Lung (tissue), 12 donors: Measurements from ENCODE around the gene LORICRIN. TPM values are rescaled to one million over a fixed set of nuclear protein-coding genes. Genes with fewer than 3 reads are reported as not detected.

Source experiments
- ATAC-seq: fragments of 200-7000 bp; cut with Tn5 transposase; one replicate; pipeline ENCODE4 v1.9.1; 2020; ENCODE audit warnings: moderate number of reproducible peaks; ENCODE audit not compliant: insufficient read depth, low FRiP score
- DNase-seq, 3 donors: peaks; one replicate each; pipeline ENCODE4 v3.0.0-alpha.2; 2013 to 2017
- H3K27ac ChIP-seq, 2 donors: one replicate each; pipeline ENCODE4 v1.5.1; 2013; ENCODE audit warnings: mild to moderate bottlenecking in 2 of 2, moderate library complexity in 2 of 2, control low read depth in 1 of 2, inconsistent platforms in 1 of 2, low read depth in 1 of 2, low read length in 1 of 2
- H3K27me3 ChIP-seq, 3 donors: one replicate each; pipeline ENCODE4 v1.5.1; 2013; ENCODE audit warnings: low read length in 2 of 3; ENCODE audit not compliant: control insufficient read depth in 3 of 3, insufficient read depth in 3 of 3
- H3K36me3 ChIP-seq, 4 donors: one replicate each; pipeline ENCODE4 v1.5.1; 2013; ENCODE audit warnings: low read length in 4 of 4, mild to moderate bottlenecking in 1 of 4, moderate library complexity in 1 of 4; ENCODE audit not compliant: control insufficient read depth in 4 of 4, insufficient read depth in 4 of 4
- H3K4me1 ChIP-seq, 5 donors: one replicate each; pipeline ENCODE4 v1.5.1; 2013; ENCODE audit warnings: low read length in 5 of 5, mild to moderate bottlenecking in 2 of 5, moderate library complexity in 1 of 5; ENCODE audit not compliant: control insufficient read depth in 5 of 5, insufficient read depth in 5 of 5
- H3K4me3 ChIP-seq: one replicate; pipeline ENCODE4 v1.5.1; 2013; ENCODE audit warnings: mild to moderate bottlenecking, control low read depth, moderate library complexity
- H3K9ac ChIP-seq, 2 donors: one replicate each; pipeline ENCODE4 v1.5.1; 2013; ENCODE audit warnings: low read length in 2 of 2, control low read depth in 1 of 2; ENCODE audit not compliant: insufficient read depth in 1 of 2
- H3K9me3 ChIP-seq, 4 donors: one replicate each; pipeline ENCODE4 v1.5.1; 2013; ENCODE audit warnings: low read length in 3 of 4, mild to moderate bottlenecking in 1 of 4, moderate library complexity in 1 of 4; ENCODE audit not compliant: control insufficient read depth in 4 of 4, insufficient read depth in 3 of 4
- CTCF ChIP-seq: IDR thresholded peaks from 2 replicates; pipeline ENCODE4 v1.5.1; 2012; ENCODE audit warnings: mild to moderate bottlenecking; ENCODE audit errors: control extremely low read depth, extremely low read depth
- WGBS, 2 donors: extraction: QIAGEN DNeasy Blood & Tissue Kit; methylation state at CpG; one replicate each; pipeline ENCODE4 v1.1.7; 2013; 5-methylcytosine and 5-hydroxymethylcytosine counted together
- polyA plus RNA-seq, 2 donors: library from polyadenylated mRNA; stranded (reverse); fragments of 200-250 nt; gene quantifications; one replicate each; pipeline ENCODE4 v1.2.1, GENCODE V29; 2013
- total RNA-seq, 2 donors: library from RNA; depleted of rRNA in 1 of 2; stranded (reverse); fragments of >200 nt in 1 of 2; gene quantifications; one replicate each; pipeline ENCODE4 v1.2.1, GENCODE V29; 2014 to 2021
- donor health status: control.
- donor health status: control.
- donor health status: Bipolar disorder and iron deficiency.
- donor health status: healthy.
- donor health status: DM: yes; HTN: yes; CAD: no.

LORICRIN gene
- total and polyA plus RNA-seq, 4 donors: not detected

GRCh38 chr1:153251087-153251486 lies 8.4 kb upstream of the LORICRIN start:
- peaks cover 0 to 3% (median 0%) of the 10 kb centered on the region in 4 donors for H3K9me3 ChIP-seq
- no peak for TF ChIP-seq CTCF
- ATAC-seq: no peak
- no peak overlapping the region for H3K4me3 ChIP-seq
- H3K27me3 ChIP-seq: peaks cover 0 to 13% (median 5%) of the 10 kb centered on the region in 3 donors
- 75 to 82% methylated on average over 2 of the region's 2 CpGs for WGBS, 2 donors
- no peak overlapping the region for H3K27ac ChIP-seq
- no peaks in the 10 kb centered on the region for H3K4me1 ChIP-seq
- DNase-seq: no peak
- H3K36me3 ChIP-seq: no peaks in the 10 kb centered on the region
- no peak overlapping the region for H3K9ac ChIP-seq

- Histone ChIP-seq H3K36me3 (no peaks in the 10 kb centered on the region), H3K27me3 (peaks cover 0 to 13% (median 5%) of the 10 kb centered on the region in 3 donors), H3K4me3 (no peak overlapping the region), H3K9me3 (peaks cover 0 to 3% (median 0%) of the 10 kb centered on the region in 4 donors), H3K4me1 (no peaks in the 10 kb centered on the region), H3K27ac (no peak overlapping the region), H3K9ac (no peak overlapping the region)
- ATAC-seq: no peak
- no peak for DNase-seq
- no peak for TF ChIP-seq CTCF
- WGBS, 2 donors: 88 to 92% methylated on average over 3 of the region's 3 CpGs
Measured at GRCh38 chr1:153251562-153251961, 7.9 kb upstream of the LORICRIN start.

GRCh38 chr1:153251988-153252387 lies 7.5 kb upstream of the LORICRIN start:
- ATAC-seq (no peak), DNase-seq (no peak)
- H3K27ac ChIP-seq: no peak overlapping the region
- H3K36me3 ChIP-seq: no peaks in the 10 kb centered on the region
- H3K9ac ChIP-seq: no peak overlapping the region
- no peak overlapping the region for H3K4me3 ChIP-seq
- H3K27me3 ChIP-seq: peaks cover 0 to 13% (median 5%) of the 10 kb centered on the region in 3 donors
- H3K9me3 ChIP-seq: peaks cover 0 to 3% (median 0%) of the 10 kb centered on the region in 4 donors
- 66 to 86% methylated on average over 4 of the region's 4 CpGs for WGBS, 2 donors
- no peak for TF ChIP-seq CTCF
- no peaks in the 10 kb centered on the region for H3K4me1 ChIP-seq

GRCh38 chr1:153253076-153253475 lies 6.4 kb upstream of the LORICRIN start:
- DNase-seq (no peak), ATAC-seq (no peak)
- Histone ChIP-seq H3K27me3 (peaks cover 0 to 12% (median 5%) of the 10 kb centered on the region in 3 donors), H3K4me3 (no peak overlapping the region), H3K36me3 (no peaks in the 10 kb centered on the region), H3K9ac (no peak overlapping the region), H3K9me3 (peaks cover 0 to 3% (median 0%) of the 10 kb centered on the region in 4 donors), H3K27ac (no peak overlapping the region), H3K4me1 (no peaks in the 10 kb centered on the region)
- no peak for TF ChIP-seq CTCF
- 41 to 92% methylated on average over 2 of the region's 2 CpGs for WGBS, 2 donors
